HepG2 (cell line): ENCODE data around the gene CLDN9.

Experiments
- BCLAF1 ChIP-seq: fragments of 450-650 bp; IDR thresholded peaks from 2 replicates; pipeline ENCODE4 v1.6.1; 2017; ENCODE audit warnings: mild to moderate bottlenecking
- CHD2 ChIP-seq: IDR thresholded peaks from 2 replicates; pipeline ENCODE4 v1.6.1; 2011; ENCODE audit warnings: low read depth, low read length, improper control_type of control experiment
- JUND ChIP-seq: sonication (generic); formaldehyde crosslinking; IDR thresholded peaks from 2 replicates; pipeline ENCODE4 v1.8.0; 2022; ENCODE audit warnings: mild to moderate bottlenecking, missing genetic modification reagents
- MAFK ChIP-seq, 2 experiments: IDR thresholded peaks in 1 of 2; conservative IDR thresholded peaks in 1 of 2; 2 replicates each; pipeline ENCODE4 v1.6.1; 2011; ENCODE audit warnings: improper control_type of control experiment in 2 of 2, low read length in 2 of 2
- TF ChIP-seq, protein P1 (sequence below): sonication (generic); formaldehyde crosslinking; IDR thresholded peaks from 2 replicates; pipeline ENCODE4 v1.5.0; 2020; ENCODE audit warnings: mild to moderate bottlenecking, missing genetic modification reagents, moderate library complexity
- TF ChIP-seq, protein P2 (sequence below): sonication (generic); formaldehyde crosslinking; IDR thresholded peaks from 2 replicates; pipeline ENCODE4 v1.8.0; 2022; ENCODE audit warnings: missing genetic modification reagents, mild to moderate bottlenecking, moderate library complexity, borderline replicate concordance

DNA sequence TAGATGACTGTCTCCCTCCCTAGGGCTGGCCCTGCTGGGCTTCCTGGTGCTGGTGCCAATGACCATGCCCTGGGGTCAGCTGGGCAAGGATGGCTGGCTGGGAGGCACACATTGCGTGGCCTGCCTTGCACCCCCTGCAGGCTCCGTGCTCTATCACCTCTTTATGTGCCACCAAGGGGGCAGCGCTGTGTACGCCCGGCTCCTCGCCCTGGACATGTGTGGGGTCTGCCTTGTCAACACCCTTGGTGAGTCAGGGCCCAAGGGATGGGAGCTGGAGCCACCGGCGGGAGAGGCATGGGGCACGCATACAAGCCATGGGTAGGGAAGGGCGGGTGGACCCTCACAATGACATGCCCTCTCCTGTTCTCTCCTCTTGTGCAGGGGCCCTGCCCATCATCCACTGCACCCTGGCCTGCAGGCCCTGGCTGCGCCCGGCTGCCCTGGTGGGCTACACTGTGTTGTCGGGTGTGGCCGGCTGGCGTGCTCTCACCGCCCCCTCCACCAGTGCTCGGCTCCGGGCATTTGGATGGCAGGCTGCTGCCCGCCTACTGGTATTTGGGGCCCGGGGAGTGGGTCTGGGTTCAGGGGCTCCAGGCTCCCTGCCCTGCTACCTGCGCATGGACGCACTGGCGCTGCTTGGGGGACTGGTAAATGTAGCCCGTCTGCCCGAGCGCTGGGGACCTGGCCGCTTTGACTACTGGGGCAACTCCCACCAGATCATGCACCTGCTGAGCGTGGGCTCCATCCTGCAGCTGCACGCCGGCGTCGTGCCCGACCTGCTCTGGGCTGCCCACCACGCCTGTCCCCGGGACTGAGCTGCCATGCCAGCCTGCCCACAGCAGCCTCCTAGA, 41.4 kb upstream of the CLDN9 start:
- no peak for TF ChIP-seq CHD2
- no peak for TF ChIP-seq BCLAF1
- TF ChIP-seq, protein P1, sequence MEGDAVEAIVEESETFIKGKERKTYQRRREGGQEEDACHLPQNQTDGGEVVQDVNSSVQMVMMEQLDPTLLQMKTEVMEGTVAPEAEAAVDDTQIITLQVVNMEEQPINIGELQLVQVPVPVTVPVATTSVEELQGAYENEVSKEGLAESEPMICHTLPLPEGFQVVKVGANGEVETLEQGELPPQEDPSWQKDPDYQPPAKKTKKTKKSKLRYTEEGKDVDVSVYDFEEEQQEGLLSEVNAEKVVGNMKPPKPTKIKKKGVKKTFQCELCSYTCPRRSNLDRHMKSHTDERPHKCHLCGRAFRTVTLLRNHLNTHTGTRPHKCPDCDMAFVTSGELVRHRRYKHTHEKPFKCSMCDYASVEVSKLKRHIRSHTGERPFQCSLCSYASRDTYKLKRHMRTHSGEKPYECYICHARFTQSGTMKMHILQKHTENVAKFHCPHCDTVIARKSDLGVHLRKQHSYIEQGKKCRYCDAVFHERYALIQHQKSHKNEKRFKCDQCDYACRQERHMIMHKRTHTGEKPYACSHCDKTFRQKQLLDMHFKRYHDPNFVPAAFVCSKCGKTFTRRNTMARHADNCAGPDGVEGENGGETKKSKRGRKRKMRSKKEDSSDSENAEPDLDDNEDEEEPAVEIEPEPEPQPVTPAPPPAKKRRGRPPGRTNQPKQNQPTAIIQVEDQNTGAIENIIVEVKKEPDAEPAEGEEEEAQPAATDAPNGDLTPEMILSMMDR (CRISPR knock-in tag) = no peak
- TF ChIP-seq MAFK (conservative IDR thresholded peaks at IDR 0.05 in 1 of 2, IDR thresholded peaks at IDR 0.05 in 1 of 2; ENCODE audit: low read length in 2 of 2) = no peak
- TF ChIP-seq, protein P2, sequence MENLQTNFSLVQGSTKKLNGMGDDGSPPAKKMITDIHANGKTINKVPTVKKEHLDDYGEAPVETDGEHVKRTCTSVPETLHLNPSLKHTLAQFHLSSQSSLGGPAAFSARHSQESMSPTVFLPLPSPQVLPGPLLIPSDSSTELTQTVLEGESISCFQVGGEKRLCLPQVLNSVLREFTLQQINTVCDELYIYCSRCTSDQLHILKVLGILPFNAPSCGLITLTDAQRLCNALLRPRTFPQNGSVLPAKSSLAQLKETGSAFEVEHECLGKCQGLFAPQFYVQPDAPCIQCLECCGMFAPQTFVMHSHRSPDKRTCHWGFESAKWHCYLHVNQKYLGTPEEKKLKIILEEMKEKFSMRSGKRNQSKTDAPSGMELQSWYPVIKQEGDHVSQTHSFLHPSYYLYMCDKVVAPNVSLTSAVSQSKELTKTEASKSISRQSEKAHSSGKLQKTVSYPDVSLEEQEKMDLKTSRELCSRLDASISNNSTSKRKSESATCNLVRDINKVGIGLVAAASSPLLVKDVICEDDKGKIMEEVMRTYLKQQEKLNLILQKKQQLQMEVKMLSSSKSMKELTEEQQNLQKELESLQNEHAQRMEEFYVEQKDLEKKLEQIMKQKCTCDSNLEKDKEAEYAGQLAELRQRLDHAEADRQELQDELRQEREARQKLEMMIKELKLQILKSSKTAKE (CRISPR knock-in tag) = no peak
- no peak for TF ChIP-seq JUND (CRISPR knock-in tag)
